T1000 (cell line): ENCODE data around the gene FSIP1.

Experiments
- DNase-seq: peaks from one replicate; lab custom pipeline; 2025; ENCODE audit warnings: mixed read lengths; lab: John Stamatoyannopoulos, UW

The FSIP1 gene

DNA sequence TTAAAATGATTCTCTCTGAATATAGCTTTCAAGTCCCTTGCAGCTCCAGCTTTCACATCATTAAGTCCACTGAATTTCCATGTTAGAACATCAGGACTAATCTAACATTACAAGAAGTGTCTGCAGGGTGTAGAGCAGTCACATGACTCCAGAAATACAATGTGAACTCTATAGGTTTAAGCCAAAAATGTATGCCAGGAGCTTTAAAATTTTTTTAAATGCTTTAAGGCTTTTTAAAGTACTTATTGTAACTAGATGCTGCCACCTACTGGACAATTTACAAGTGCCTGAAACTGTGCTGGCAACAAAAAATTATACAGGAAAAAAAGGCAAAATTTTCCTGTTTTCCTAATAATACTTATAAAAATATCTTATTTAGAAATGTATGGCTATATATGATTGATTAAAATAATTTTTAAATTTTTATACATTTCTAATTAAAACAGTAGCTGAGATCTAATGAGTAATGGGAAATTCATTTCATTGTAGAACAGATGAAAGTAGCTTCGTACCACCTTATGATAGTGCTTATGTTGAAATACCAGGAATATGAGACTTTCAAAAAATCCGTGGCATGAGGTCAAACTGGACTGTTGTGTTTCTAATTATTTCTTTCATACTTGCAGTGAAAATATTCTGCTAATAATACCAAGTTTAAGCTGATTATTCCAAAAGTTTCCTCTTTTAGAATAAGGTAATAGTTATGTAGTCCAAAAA, 25.7 kb downstream of the FSIP1 start:
- no peak for DNase-seq

- DNase-seq = no peak
Measured at GRCh38 chr15:39752991-39753390, 29.6 kb downstream of the FSIP1 start.

- DNase-seq = no peak
Measured at GRCh38 chr15:39752246-39752645, 30.4 kb downstream of the FSIP1 start.

DNA sequence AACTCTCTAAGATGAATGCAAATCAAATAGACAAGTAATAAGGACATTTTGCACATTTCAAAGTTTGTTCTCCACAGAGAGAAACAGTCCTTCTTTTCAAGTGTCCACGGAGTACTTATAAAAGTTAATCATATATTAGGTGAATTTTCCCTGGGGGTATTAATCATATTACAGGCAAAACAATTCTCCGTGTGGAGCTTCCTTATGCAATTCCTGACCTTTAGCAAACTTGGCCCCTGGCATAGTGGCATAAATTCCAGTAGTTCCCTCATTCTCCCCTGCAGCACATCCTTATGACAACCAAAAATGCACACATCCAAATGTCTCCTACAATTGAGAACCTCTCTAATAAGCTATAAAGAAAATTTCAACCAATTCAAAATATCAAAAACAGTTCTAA, 34.4 kb downstream of the FSIP1 start:
- peak; percentile 6 for DNase-seq

DNA sequence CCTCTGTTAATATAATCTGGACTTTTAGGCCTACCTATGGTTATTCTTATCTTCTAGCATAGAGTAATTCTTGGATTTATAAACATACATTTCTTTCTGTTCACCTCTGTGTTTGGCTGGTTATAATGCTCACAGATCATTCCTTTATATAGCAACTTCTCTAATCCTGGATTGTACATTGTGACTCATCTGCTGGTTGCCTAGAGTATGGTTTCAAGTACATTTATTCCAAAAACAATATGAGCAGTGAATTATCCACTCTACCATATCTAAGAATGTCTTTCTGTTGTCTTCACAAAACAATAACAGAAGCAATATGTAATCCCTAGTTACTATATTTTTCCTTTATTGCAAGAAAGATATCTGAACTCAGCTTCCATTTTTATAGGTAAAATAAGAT, 35.3 kb downstream of the FSIP1 start:
- DNase-seq = no peak

DNA sequence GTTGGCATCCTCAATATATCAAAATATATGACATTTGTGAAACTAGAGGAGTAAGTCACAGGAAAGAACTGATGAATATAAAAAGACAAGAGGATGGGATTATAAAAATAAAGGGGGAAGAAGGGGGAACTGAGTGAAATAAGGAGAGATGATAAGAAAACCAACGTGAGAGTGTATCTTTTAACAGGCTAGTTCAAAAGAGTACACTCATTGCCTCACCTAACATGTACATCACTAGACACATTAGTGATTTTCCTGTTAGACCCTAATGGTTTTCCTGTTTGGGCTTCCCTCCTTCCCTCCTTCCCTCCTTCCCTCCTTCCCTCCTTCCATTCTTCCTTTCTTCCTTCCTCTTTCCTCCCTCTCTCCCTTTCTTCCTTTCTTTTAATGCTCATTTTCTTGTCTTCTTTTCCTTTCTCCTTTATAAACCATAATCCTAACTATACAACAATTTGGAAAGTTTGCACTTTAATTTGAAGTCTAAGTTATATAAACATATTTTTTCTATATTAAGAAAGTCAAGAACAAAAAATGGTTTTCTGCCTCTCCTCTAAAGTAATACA, 35.8 kb downstream of the FSIP1 start:
- no peak for DNase-seq

DNA sequence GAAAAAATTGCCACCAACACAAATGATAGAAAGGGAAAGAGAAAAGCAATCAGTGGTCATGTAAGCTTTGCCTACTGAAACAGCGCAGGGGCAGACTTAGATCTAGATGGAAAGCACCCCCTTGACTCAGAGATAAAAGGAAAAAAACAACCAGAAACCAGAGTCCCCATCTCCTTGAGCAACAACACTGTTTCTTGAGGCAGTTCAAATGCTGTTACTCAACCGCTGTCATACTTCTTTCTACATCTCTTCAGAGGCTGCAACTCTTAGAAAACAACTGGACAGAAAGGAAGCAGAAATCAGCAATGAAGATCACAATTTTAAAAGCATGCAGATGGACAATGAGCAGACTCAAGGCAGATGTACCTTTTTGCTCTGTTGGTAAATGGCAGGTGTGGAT, 36.5 kb downstream of the FSIP1 start:
- DNase-seq = no peak

DNA sequence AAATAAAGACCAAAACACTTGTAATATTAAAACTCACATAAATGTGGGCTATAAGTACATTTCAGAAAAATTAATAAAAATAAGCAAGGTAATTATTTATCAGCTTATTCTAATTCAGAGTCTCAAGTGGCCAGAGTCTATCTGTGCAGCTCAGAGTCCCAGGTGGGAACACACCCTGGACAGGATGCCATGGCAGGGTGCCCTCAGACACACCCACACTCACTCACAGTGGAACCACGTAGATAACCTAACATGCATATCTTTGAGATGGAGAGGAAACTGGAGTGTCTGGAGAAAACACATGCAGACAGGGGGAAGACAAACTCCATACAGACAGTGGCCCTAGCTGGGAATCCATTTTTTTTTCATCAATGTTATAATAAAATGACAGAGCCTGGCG, 37.2 kb downstream of the FSIP1 start:
- DNase-seq = no peak

DNA sequence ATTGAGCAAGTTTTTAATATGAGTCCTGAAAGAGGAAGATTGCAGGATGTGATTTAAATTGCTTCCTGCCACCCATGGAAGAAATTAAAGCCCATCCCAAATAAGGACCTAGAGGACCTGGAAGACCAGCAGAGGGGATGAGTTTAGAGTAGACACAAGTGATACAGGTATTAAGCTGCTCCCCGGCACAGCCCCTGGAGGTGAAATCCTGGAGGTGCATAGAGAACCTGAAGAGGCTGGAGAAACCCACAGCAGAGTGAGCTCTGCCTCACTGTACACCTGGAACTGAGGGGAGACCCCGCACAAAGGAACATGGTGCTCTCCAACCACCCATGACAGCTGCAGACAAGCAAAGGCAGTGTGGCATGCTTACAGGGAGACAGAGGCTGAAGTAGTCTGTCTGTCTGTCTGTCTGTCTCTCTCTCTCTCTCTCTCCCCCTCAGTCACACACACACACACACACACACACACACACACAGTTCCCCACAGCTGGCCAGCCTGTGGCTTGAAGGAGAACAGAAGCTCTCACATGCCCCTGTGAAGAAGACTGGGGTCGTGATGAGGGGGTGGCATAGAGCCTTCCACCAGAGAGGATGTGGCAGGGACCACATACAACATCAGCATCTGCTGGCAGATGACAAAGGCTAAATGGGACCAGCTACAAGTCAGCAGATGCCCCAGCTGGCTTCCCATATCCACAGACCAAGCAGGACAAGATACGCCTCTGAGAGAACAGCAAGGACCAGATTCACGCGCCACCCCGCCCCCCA, 38.1 kb downstream of the FSIP1 start:
- DNase-seq = no peak

DNA sequence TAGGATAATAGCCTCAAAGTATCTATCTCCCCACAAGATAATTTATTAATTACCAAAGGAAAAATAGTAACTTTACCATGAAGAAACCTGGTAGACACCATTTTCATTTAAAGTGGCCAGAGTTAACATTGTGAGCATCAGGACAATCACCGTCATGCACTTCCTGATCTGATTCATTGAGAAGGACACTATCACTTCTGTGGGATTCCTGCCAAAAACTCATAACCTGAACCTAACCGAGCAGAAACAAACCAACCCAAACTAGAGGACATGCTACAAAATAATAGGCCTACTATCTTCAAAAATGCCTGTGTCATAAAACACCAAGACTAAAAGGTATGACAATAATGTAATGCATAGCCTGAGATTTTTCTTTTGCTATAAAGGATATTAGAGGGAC, 39.0 kb downstream of the FSIP1 start:
- no peak for DNase-seq

DNA sequence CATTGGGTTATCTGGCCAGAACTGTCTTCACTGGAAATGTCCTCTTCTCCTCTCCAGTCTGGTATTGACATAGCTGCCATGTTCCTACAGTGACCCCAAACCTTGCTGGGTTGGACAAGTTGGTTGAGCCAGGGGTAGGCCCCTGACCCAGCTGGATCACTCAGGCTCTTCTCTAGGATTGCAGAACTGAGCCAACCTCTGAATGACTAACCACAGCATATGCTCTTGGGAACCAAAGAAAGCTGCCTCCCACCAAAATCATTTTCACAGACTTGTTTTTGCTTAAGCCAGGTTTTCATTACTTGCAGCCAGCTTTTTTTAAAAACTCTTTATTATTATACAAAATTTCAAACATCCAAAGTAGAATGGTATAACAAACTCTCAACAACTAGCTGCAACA, 41.4 kb downstream of the FSIP1 start:
- no peak for DNase-seq

- DNase-seq = no peak
Measured at GRCh38 chr15:39738998-39739397, 43.6 kb downstream of the FSIP1 start.

DNA sequence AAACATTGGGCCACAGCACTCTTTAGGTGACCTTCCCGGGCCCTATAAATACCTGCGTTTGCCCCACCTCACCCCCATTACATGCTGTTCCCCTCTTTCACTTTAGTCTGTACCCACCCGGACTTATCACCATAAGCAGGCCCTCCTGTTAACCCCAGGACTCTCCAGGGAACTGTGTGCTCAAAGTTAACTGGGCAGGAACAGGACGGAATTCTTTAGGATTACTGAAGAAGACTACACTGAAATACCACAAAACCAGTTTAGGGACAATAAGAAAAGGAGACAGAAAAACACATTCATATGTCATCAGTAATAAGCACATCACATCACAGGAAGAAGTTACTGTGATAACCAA, 45.5 kb downstream of the FSIP1 start:
- no peak for DNase-seq

GRCh38 chr15:39736412-39737195, 46.0 kb downstream of the FSIP1 start:
- no peak for DNase-seq

DNA sequence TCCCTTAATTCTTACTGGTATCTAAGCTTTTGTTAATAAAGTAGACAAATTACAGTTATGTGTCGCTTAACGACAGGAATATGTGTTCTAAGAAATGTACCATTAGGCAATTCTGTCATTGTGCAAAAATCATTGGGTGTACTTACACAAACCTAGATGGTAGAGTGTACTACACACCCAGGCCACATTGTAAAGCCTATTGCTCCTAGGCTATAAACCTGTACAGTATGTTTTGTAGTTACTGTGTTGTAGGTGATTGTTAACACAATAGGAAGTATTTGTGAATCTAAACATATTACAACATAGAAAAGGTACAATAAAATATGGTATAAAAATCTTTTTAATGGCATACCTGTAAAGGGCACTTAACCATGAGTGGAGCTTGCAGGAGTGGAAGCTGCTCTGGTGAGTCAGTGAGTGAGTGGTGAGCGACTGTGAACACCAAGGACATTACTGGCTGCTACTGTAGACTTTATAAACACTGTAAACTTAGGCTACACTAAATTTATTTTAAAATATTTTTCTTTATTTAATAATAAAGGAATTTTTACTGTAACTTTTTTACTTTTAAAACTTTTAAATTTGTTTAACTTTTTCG, 47.4 kb downstream of the FSIP1 start:
- DNase-seq = no peak

DNA sequence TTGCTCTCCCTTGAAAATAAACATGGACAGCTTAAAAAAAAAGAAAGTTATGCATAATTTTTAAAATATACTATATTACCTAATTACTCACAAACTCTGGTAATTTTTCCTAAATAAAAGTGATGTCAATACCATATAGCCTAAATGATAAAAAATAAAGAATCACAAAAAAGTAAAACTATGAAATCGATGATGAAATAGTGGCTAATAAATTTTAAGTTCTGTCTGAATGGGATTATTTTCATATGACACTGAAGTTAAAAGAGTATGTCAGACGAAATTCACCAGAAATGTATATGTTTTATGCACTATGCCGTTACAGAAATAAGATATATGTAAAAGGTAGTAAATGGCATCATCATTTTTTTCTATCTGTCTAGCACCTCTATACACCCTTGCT, 51.4 kb downstream of the FSIP1 start:
- no peak for DNase-seq

- DNase-seq = no peak
Measured at GRCh38 chr15:39730552-39730951, 52.1 kb downstream of the FSIP1 start.

GRCh38 chr15:39729500-39729899, 53.1 kb downstream of the FSIP1 start:
- DNase-seq = no peak

GRCh38 chr15:39728845-39729244, 53.8 kb downstream of the FSIP1 start:
- DNase-seq = no peak

- no peak for DNase-seq
Measured at GRCh38 chr15:39721893-39722292, 60.7 kb downstream of the FSIP1 start.

DNA sequence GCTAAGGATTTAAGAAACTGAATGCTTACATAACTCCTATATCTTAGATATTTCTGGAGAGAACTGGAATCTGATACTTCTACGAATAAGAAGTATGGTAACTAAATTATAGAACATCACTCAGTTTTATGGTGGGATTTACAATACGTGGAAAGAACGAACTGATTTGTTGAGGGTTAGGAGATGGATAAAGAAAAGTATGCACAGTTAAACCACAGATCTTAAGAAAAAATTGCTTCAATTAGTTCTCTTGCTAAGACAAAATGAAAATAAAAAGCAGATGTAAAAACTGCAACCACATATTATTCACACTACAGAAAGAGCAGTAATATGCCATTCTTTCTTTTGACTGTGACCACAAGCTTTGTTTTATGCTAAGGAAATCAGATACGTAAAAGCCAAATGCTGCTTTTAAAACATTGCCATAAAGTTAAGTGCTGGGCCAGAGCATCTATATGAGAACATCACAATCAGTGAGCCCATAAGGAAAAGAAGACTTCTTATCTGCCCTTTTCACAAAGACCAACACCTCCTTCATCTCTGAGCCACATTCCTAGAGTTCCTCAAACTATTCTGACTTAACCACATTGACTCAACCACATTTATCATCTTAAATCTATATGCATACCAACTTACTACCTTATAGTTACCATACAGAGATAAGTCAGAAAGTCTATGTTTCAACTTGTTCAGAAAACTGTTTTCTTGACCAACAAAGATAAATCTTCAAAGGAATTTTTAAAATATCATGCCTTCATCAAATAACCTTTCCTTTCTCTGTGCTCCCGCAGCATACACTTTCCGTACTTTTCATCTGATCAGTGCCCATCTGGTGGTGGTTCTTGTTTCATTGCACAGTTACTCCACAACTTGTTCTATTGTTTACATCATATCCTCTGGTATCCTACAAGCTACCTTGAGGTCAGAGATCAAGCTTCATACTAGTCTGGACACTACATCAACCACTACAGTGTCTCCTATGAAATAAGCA, 61.7 kb downstream of the FSIP1 start:
- DNase-seq = no peak
